Measurements from ENCODE around the gene ABCC10.
A peak's percentile ranks its signal among the peaks of the same experiment; 100 is the strongest.
"Not testable (repeated sequence)": the region's sequence is repeated elsewhere in the genome, so short reads cannot be mapped to it uniquely, and the experiment has no call there.

ABCC10 gene, protein sequence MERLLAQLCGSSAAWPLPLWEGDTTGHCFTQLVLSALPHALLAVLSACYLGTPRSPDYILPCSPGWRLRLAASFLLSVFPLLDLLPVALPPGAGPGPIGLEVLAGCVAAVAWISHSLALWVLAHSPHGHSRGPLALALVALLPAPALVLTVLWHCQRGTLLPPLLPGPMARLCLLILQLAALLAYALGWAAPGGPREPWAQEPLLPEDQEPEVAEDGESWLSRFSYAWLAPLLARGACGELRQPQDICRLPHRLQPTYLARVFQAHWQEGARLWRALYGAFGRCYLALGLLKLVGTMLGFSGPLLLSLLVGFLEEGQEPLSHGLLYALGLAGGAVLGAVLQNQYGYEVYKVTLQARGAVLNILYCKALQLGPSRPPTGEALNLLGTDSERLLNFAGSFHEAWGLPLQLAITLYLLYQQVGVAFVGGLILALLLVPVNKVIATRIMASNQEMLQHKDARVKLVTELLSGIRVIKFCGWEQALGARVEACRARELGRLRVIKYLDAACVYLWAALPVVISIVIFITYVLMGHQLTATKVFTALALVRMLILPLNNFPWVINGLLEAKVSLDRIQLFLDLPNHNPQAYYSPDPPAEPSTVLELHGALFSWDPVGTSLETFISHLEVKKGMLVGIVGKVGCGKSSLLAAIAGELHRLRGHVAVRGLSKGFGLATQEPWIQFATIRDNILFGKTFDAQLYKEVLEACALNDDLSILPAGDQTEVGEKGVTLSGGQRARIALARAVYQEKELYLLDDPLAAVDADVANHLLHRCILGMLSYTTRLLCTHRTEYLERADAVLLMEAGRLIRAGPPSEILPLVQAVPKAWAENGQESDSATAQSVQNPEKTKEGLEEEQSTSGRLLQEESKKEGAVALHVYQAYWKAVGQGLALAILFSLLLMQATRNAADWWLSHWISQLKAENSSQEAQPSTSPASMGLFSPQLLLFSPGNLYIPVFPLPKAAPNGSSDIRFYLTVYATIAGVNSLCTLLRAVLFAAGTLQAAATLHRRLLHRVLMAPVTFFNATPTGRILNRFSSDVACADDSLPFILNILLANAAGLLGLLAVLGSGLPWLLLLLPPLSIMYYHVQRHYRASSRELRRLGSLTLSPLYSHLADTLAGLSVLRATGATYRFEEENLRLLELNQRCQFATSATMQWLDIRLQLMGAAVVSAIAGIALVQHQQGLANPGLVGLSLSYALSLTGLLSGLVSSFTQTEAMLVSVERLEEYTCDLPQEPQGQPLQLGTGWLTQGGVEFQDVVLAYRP (N-terminal part only)

DNA sequence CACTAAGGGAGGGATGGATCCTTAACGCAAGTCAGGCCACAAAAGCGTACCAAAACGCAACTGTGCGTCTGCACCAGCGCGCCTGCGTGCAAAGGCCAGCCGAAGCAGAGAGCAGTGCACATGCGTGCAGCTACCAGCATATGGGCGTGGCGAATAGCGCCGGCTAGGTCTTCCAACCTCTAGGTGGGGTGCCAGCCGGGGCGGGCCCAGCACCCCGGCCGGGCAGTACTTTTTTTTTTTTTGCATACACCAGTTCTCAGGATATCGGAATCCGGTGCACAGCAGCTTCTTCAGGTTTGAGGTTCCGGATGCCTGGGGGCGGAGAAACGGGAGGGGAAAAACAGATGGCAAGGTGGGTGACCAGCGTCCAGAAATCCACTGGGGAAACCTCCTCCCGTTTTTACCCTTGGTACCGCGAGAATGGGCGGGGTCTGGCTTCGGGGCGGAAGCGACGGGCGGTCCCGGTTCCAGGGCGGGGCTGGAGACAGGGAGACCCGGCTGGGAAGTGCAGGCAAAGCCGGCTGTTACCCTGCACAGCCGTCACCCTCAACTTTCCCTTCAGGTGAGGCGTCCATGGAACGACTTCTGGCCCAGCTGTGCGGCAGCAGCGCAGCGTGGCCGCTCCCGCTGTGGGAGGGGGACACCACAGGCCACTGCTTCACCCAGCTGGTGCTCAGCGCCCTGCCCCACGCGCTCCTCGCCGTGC, at the start of gene ABCC10:
ABCC10 (plus strand) TSS at position 136 of the 706 bp plus-strand sequence; CDS start at position 574, 438 bp downstream.
- peak; percentile 94 to 96 for DNase-seq

DNA sequence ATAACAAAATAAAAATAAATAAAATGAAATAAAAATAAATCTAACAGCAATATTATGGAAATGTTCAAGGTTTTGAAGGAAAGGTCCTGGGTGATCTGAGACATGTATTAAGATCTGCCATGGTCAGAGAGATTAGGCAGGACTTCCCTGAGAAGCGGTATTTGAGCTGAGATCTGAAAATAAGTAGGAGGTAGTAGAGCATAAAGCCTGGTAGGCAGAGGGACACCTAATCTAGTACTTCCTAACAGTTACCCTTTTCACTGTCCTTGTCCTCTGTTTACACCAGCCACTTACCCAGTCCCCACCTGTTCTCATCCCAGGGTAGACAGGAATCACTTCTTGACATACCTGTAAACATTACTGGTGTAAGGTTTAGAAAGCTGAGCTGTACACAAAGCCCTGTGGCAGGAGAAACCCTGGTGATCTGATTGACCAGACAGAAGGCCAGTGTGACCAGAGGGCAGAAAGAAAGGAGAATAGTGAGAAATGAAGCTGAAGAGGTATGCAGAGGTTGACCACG, 49.6 kb upstream of the ABCC10 start:
- no peak for DNase-seq

DNA sequence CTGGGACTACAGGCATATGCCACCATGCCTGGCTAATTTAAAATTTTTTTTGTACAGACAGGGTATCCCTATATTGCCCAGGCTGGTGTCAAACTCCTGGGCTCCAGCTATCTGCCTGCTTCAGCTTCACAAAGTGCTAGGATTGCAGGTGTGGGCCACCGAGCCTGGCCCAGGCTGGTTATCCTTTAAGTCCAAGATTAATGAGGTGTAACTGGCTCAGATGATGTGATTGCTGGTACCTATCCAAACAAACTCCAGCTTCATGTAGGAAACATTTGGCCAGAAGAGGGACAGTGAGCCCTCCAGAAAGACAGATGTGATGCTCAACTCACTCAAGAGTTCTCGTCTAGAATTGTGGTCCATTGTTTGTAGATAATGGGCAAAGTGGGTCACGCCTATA, 48.7 kb upstream of the ABCC10 start:
- no peak for DNase-seq

DNA sequence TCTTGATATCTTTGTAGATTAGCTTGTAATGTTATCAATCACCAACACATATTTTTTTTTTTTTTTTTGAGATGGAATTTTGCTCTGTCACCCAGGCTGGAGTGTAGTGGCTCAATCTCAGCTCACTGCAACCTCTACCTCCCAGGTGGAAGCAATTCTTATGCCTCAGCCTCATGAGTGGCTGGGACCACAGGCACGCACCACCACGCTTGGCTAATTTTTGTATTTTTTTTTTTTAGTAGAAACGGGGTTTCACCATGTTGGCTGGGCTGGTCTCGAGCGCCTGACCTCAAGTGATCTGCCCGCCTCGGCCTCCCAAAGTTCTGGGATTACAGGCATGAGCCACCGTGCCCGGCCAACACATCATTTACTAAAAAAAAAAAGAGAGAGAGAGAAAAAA, 46.5 kb upstream of the ABCC10 start:
- DNase-seq = not testable (repeated sequence)

DNA sequence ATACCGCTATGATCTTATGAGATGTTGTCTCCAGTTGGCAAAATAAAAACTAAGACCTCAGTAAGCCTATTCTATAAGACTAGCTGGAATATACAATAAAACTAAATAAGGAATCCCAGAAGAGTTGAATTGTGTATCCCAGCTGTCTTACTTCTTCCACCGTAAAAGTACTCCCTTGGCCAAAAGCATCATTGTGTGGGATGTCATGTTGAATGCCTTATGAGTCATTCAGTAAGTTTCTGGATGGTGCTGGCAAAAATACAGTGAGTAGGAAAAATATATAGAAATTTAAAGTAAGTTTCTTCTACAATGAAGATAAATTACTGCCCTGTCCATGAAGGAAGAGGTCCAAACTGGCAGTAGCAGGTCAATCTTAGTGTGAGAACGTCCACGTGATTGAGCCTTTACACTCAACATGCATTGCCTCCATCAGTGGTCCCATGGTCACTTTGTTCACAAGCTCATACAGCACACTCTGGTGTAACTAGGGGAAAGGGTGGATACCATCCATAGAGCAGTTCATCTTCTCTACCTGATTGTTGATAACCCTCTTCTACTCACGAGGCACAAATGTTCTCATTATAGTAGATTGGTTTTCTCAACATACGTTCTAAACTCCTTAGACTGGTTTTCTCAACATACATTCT, 44.2 kb upstream of the ABCC10 start:
- DNase-seq = no peak

DNA sequence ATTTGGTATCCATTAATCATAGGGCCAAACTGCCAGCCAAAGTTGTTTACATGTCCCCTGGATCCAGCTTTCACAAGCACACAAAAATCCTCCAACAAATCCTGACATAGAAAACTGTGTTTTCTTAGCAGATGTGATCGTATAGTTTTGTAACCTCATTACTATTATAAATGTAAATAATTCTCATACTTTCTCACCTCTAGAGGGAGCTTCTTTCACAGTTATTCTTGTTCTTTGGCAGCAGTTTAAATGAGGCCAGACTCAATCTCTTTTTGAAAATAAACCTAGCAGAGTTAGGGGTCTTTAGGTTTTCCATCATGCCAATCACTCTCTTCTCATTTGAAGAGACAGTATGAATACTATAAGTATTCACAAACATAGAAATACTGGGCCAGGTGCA, 40.8 kb upstream of the ABCC10 start:
- no peak for DNase-seq

DNA sequence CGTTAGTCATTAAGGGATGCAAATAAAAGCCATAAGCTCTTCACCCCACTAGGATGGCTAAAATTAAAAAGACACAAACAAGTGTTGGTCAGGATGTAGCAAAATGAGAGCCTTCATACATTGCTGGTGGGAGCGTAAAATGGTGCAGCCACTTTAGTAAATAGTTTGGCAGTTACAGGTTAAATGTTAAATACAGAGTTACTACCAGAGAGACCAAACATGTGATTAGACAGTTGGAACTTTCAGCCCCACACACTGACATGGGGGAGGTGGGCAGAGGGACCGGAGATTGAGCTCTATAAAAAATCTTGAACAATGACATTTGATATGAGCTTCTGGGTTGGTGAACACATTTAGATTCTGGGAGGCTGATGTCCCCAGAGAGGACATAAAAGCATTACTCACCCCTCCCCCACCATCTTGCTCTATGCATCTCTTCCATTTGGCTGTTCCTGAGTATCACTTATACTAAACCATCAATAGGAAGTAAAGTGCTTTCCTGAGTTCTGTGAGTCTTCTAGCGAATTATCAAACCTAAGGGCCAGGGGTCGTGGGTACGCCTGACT, 37.5 kb upstream of the ABCC10 start:
- no peak for DNase-seq

DNA sequence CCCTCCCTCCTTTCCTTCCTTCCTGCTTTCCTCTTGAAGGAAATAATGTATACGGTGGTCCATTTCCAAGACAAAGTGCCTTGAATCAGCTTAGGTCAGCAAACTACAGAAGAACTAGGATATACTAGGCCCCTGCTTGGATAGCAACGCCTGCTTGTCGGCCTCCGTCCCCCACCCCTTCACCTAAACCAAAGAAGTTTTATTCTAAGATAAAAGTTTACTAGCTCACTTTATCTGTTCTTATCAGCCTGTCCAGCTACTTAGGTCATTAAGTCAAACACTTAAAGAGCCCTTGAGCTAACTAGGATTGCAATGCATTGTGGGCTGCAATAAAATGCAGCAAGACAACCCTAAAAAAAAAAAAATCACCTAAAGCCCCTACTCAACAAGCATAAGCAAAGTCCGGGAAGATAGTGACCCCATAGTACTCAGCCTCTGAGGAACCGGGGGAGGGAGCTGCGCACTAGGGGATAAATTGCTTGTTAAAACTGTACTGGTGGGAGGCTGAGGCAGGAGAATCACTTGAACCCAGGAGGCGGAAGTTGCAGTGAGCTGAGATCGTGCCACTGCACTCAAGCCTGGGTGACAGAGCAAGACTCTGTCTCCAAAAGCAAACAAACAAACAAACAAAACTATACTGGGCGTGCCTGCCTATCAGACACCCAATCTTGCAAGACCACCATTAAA, 36.4 kb upstream of the ABCC10 start:
- DNase-seq = not testable (repeated sequence)

DNA sequence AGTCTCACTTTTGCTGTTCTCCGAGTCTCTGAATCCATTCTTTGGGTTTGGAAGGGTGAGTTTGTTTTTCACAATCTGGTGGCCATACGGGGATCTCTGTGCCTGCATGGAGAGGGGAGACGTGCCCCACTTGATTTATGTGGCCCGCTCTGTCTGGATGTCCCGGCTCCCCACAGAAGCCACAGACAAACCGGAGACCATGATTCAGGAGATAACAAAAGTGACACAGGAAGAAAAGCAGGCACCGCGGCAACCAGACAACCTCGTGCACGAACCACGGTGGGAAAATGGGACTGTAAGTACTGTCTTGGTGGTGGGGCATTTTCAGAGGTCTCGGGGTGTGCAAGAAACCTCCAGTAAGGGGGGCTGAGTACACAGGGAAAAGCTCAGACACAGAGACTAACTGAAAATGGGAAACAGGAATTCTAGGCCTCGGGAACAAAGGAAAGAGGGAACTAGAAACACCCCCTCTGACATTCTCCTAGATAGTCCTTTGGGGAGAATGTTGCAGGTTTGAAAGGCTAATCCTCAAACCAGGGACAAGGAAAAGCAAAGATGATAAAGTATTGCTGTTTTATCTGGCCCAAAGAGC, 35.8 kb upstream of the ABCC10 start:
- DNase-seq = peak; percentile 36 to 39

DNA sequence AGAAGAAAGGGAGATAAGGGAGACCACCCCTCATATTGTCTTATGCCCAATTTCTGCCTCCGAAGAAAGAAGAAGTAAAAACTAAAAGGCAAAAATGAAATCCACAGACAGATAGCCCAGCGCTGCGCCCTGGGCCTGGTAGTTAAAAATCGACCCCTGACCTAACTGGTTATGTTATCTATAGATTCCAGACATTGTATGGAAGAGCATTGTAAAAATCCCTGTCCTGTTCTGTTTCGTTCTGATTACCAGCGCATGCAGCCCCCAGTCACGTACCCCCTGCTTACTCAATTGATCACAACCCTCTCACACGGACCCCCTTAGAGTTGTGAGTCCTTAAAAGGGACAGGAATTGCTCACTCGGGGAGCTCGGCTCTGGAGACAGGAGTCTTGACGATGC, 34.2 kb upstream of the ABCC10 start:
- DNase-seq = not testable (repeated sequence)

DNA sequence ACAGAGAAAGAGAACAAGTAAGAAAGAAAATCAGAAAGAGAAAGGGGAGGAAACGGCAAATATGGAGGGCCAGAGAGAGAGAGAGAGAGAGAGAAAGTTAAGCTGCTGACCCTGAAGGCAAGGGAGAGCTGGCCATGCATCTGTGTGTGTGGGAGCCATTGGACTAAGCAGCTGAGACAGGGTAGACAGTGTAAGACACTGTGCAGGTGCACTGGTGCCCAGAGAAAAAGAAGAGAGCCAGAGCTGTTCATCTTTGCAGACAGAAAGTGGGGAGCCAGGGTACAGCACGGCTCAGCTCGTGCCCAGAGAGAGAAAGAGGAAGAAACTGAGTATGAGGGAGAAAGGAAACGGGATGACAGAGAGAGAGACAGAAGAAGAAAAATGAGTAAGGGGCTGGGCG, 33.7 kb upstream of the ABCC10 start:
- DNase-seq = no peak

DNA sequence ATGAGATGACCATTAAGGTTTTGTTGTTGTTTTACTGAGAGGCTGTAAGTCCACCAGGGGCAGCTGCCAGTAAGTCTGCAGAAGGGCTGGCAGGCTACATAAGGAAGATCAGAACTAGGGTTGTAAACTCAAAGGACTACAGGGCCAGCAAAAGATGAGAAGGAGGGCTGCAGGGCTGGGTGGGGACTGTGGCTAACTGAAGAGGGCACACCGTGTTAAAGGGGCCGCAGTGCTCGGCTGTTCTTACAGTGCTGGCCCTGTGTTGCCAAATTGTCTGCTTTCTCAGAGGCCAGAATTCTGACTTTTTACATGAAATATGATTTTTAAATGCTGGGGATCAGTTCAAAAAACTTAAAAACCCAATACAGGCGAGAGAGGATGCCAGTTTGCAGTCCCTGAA, 32.4 kb upstream of the ABCC10 start:
- DNase-seq = no peak

DNA sequence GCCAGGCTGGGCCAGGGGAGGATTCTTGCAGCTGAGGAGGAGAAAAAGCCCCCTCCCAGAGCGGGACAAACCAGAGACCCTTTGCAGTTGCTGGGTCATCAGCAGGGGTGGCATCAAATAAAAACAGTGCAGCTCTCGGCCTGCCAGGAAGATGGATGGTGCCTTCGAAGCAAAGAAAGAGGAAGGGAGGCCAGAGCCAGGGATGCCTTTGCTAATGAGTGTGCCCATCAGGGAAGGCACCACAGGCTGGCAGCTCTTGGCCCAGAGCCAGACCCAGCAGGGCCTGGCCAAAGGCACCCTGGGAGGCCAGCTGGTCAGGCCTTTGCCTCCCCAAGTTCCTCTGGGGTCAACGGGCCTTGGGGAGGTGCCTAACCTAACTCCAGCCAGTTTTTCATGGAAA, 31.6 kb upstream of the ABCC10 start:
- DNase-seq = no peak

DNA sequence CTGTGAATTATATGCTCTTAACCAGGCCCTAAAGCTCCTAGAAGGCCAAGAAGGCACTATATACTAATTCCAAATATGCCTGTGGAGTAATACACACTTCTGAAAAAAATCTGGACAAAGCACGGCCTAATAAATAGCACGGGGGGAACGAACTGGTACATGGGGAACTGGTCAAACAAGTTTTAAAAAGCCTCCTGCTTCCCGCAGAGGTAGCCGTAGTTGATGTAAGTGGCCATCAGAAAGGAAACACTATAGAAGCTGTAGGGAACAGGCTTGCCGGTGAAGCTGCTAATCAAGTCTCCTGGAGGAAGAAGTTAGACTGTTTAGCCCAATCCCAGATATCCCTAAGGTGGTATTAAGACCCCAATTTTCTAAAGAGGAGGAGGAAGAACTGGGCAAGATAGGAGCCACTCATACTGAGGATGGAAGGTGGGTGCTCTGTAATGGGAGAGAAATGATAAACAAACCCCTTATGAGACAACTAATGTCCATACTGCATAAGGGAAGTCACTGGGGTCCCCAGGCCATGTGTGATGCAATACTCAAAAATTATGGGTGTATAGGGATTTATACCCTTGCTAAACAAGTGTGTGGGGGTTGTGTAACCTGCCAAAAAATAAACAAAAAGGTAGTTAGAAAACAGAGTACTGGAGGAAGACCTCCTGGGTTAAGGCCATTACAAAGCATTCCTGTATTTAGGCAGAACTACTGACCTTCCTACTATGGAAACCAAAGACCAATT, 30.8 kb upstream of the ABCC10 start:
- no peak for DNase-seq

DNA sequence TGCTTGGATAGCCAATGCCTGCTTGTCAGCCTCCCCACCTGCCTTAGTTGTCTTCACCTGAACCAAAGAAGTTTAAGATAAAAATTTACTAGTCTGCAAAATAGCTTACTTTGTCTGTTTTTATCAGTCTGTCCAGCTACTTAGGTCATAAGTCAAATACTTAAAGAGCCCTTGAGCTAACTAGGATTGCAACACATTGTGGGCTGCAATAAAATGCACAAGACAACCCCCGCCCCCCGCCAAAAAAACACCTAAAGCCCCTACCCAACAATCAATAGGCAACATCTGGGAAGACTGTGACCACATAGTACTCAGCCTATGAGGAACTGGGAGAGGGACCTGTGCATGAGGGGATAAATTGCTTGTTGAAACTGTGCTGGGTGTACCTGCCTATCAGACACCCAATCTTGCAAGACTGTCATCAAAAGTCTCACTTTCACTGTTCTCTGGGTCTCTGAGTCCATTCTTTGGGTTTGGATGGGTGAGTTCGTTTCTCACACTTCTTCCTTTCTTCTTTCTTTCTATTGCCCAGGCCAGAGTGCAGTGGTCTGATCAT, 27.3 kb upstream of the ABCC10 start:
- no peak for DNase-seq

DNA sequence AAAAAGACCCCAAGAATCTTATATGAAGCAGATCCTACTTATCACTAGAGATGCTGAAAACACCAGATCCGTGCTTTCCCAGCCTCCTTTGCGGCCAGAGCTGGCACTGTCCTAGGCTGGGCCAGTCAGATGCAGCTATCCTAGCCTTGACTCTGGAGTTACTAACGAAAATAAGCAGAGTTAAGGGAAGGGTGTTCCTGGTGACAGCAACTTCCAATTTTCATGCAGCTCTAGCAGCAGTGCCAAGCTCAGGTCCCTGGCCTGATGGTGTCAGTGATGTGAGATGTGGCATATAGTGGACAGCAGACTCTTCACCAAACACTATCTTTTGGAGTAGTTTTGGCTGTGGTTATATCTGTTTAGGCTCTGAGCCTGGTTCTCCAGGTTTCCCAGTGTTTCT, 25.6 kb upstream of the ABCC10 start:
- DNase-seq = no peak

DNA sequence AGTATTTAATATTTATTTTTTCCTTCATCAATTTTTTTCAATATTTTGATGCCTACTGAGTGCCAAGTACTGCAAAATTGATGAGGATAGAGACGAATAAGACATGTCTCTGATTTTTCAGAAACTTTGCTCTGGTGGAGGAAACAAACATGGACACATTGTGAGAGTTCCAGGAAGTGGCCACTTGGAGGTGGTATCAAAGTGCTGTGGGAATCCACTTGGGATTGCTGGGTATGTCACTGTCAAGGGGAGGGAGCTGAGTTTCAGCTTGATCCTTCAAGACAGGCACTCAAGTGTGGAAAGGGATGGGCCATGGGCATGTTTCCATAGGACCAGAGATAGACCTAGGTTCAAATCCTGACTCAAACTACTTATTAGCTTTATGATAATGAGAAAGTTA, 24.5 kb upstream of the ABCC10 start:
- no peak for DNase-seq

DNA sequence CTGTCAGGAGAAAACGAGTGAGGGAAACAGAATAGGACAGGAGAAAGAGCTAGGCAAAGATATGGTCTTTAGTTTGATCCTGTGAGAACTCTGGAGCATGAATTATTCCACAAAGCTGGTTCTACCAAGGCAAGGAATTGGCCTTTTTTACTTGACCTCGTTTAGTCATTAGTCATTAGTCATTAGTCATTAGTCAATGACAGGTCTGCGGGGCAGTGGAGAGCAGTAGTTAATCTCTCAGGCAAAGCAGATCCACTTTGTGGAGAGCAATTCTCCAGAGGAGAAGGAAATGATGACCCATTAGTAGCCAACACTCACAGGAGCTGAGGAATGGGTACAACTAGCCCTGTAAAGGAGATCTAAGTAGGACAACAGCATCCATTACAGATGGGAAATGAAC, 22.0 kb upstream of the ABCC10 start:
- DNase-seq = no peak

DNA sequence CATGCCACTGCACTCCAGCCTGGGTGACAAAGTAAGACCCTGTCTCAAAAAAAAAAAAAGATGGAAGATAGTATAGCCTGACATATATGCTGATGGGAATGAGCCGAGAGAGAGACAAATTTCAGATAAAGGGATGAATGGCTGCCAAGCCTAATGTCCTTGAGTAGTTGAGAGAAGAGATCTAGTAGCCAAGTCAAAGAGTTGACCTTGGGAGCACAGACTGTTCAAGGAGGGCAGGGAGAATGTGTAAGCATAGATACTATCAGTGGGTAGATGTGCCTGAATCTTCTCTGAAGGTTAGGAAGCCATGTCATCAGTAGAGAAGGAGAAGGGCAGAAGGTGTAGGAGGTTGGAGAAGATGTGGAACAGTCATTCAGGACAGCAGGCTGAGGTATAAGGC, 20.0 kb upstream of the ABCC10 start:
- DNase-seq = no peak
